OCI-LY7 (cell line): Measurements from ENCODE around the gene HCN3. TPM values are rescaled to one million over a fixed set of nuclear protein-coding genes. Genes with fewer than 3 reads are reported as not detected.

Experiments used
- BruUV-seq: library from RNA; stranded (reverse); fragments of 400-500 nt; replicated peaks from 2 replicates; lab custom pipeline; 2021; lab: Mats Ljungman, UMichigan
- CTCF ChIA-PET: fragments of 300-600 bp; sonication (Branson Sonifier 250); formaldehyde crosslinking; loops from one replicate; lab custom pipeline; 2022; ENCODE audit warnings: antibody characterized with exemption; ENCODE audit not compliant: unreplicated experiment; lab: Charles Lee
- POLR2A ChIA-PET: fragments of 300-600 bp; sonication (Branson Sonifier 250); formaldehyde crosslinking; loops from one replicate; lab custom pipeline; 2022; ENCODE audit warnings: antibody characterized with exemption; lab: Charles Lee
- DNase-seq: peaks from one replicate; pipeline ENCODE4 v3.0.0-alpha.2; 2015; ENCODE audit warnings: low spot score
- H2AFZ ChIP-seq: fragments of 200-600 bp; sonication (generic), shearing (Covaris generic); 2 replicates; pipeline ENCODE4 v1.6.1; 2014; ENCODE audit warnings: mild to moderate bottlenecking, antibody characterized with exemption, low read length, moderate library complexity
- H3K27ac ChIP-seq: fragments of 200-600 bp; sonication (generic); 2 replicates; pipeline ENCODE4 v1.5.1; 2014; ENCODE audit warnings: mixed run types, low read depth, mild to moderate bottlenecking, moderate library complexity, low read length, inconsistent platforms; ENCODE audit not compliant: poor library complexity, severe bottlenecking
- H3K36me3 ChIP-seq: fragments of 200-600 bp; sonication (generic); 2 replicates; pipeline ENCODE4 v1.6.1; 2014; ENCODE audit warnings: mild to moderate bottlenecking, antibody characterized with exemption, low read length, moderate library complexity, mixed read lengths; ENCODE audit not compliant: insufficient read depth
- H3K4me1 ChIP-seq: fragments of 200-600 bp; sonication (generic); 2 replicates; pipeline ENCODE4 v1.5.1; 2014; ENCODE audit warnings: mild to moderate bottlenecking, low read length; ENCODE audit not compliant: insufficient read depth, poor library complexity, severe bottlenecking
- H3K4me2 ChIP-seq: fragments of 200-600 bp; sonication (generic); 2 replicates; pipeline ENCODE4 v1.6.1; 2014; ENCODE audit warnings: mild to moderate bottlenecking, low read length
- H3K4me3 ChIP-seq: fragments of 200-600 bp; sonication (generic); 2 replicates; pipeline ENCODE4 v1.5.1; 2014; ENCODE audit warnings: mild to moderate bottlenecking, low read depth, low read length; ENCODE audit not compliant: poor library complexity, severe bottlenecking
- H3K79me2 ChIP-seq: fragments of 200-600 bp; sonication (generic); 2 replicates; pipeline ENCODE4 v1.6.1; 2016; ENCODE audit warnings: low read depth, mild to moderate bottlenecking, low read length, moderate library complexity, mixed read lengths; ENCODE audit not compliant: insufficient read depth
- H3K9me2 ChIP-seq: fragments of 200-600 bp; sonication (generic); 2 replicates; pipeline ENCODE4 v1.6.1; 2016; ENCODE audit warnings: mild to moderate bottlenecking, low read length, mixed read lengths; ENCODE audit not compliant: insufficient read depth
- H3K9me3 ChIP-seq: fragments of 200-600 bp; sonication (generic); 2 replicates; pipeline ENCODE4 v1.6.1; 2014; ENCODE audit warnings: mild to moderate bottlenecking, mixed run types, low read length, mixed read lengths
- H4K20me1 ChIP-seq: fragments of 200-600 bp; sonication (generic); 2 replicates; pipeline ENCODE4 v1.6.1; 2014; ENCODE audit warnings: mild to moderate bottlenecking, antibody characterized with exemption, low read length, moderate library complexity, mixed read lengths; ENCODE audit not compliant: insufficient read depth
- CTCF ChIP-seq: fragments of 200-600 bp; sonication (generic); conservative IDR thresholded peaks from 2 replicates; pipeline ENCODE4 v1.5.1; 2014; ENCODE audit warnings: mild to moderate bottlenecking, antibody characterized with exemption, low read length, moderate library complexity, mixed read lengths
- EZH2phosphoT487 ChIP-seq: fragments of 200-600 bp; sonication (generic); IDR thresholded peaks from 2 replicates; pipeline ENCODE4 v1.6.1; 2018; ENCODE audit warnings: low read depth, borderline replicate concordance, mild to moderate bottlenecking, mixed run types, antibody characterized with exemption, low read length, moderate library complexity, mixed read lengths
- intact Hi-C: fragments of 100-400 bp; cut with micrococcal nuclease; formaldehyde crosslinking; loops from one replicate; pipeline ENCODE4 v1.10.0; 2022; ENCODE audit not compliant: unreplicated experiment
- total RNA-seq, 2 experiments: library from RNA; depleted of rRNA in 1 of 2; stranded (reverse); fragments of >200 nt in 1 of 2; shearing (Covaris generic) in 1 of 2; gene quantifications; 2 replicates each; pipeline ENCODE4 v1.2.3, GENCODE V29; 2014 to 2022

HCN3 gene
- total RNA-seq, 2 experiments from 2014 or later, result 6.7 to 19.2 TPM

GRCh38 chr1:155260276-155260675, 17.0 kb upstream of the HCN3 start:
- H3K27ac ChIP-seq, result no peak overlapping the region
- intact Hi-C loops, result loop anchor here (5.0 kb wide), 1 partner anchor 53 kb away; the partner anchor contains the start of genes MTX1 and THBS3
- TF ChIP-seq CTCF (no peak), EZH2phosphoT487 (no peak)
- peaks cover 23% of the 10 kb centered on the region for H3K4me1 ChIP-seq
- POLR2A ChIA-PET, result interaction anchor here (2.3 kb wide), 1 partner anchor 13 kb away, joined by 13 read pairs; the partner anchor contains the start of gene CLK2
- H3K9me2 ChIP-seq, result no peaks in the 10 kb centered on the region
- peak overlapping the region; percentile 73 for H3K4me2 ChIP-seq
- H3K79me2 ChIP-seq, result peaks cover 19% of the 10 kb centered on the region; the same call in 1 of the 2 replicates
- no peak for DNase-seq
- BruUV-seq, result no TSS peak
- H3K36me3 ChIP-seq, result peaks cover 73% of the 10 kb centered on the region
- H3K4me3 ChIP-seq, result no peak overlapping the region
- CTCF ChIA-PET, result interaction anchor here (3.4 kb wide), 1 partner anchor 9 kb away, joined by 10 read pairs; no protein-coding TSS in a partner anchor
- no peaks in the 10 kb centered on the region for H4K20me1 ChIP-seq
- no peaks in the 10 kb centered on the region for H3K9me3 ChIP-seq
- no peak overlapping the region for H2AFZ ChIP-seq

GRCh38 chr1:155261493-155261851, 15.8 kb upstream of the HCN3 start:
- Histone ChIP-seq H3K4me3 (peak overlapping the region; percentile 84), H3K9me3 (no peaks in the 10 kb centered on the region), H3K9me2 (no peaks in the 10 kb centered on the region), H3K27ac (peak overlapping the region; percentile 51), H3K4me2 (peak overlapping the region; percentile 73), H3K4me1 (peaks cover 17% of the 10 kb centered on the region), H3K36me3 (peaks cover 74% of the 10 kb centered on the region), H4K20me1 (no peaks in the 10 kb centered on the region), H3K79me2 (peaks cover 19% of the 10 kb centered on the region; the same call in 1 of the 2 replicates), H2AFZ (peak overlapping the region; percentile 72)
- CTCF ChIA-PET, result interaction anchor here (0.9 to 3.4 kb wide), 2 partner anchors 10 to 68 kb away, joined by 3 to 10 read pairs; no protein-coding TSS in a partner anchor
- DNase-seq, result peak; percentile 57
- POLR2A ChIA-PET, result interaction anchor here (0.6 to 2.3 kb wide), 3 partner anchors 11 to 55 kb away, joined by 3 to 13 read pairs (median 8); partner anchors contain the start of gene CLK2
- no TSS peak for BruUV-seq
- TF ChIP-seq CTCF (peak; percentile 36; the same call in 1 of the 2 replicates), EZH2phosphoT487 (no peak)
- intact Hi-C loops, result loop anchor here (5.0 kb wide), 1 partner anchor 54 kb away; the partner anchor contains the start of genes MTX1 and THBS3
